ENCODE data around the gene SLC26A1.
A peak's percentile ranks its signal among the peaks of the same experiment; 100 is the strongest.
"Not testable (repeated sequence)": the region's sequence is repeated elsewhere in the genome, so short reads cannot be mapped to it uniquely, and the experiment has no call there.

SLC26A1 gene

DNA sequence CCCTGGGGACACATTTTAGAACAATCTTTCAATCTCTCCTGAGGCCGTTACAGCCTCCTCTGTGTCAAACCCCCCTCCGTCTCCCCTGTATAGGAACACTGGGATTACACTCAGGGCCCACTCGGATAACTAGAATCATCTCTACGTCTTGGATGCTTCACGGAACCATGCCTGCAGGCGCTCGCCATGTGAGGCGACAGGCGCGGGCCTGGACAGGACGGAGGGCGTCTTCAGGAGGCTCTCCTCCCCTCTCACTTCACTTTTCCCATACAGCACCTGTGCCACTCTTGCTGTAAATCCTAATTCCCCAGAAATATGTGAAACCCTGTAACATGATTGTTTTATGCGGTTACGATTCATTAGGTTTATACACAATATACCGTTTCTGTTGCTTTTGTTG is 10.4 kb downstream of the SLC26A1 start:
- DNase-seq: no peak

DNA sequence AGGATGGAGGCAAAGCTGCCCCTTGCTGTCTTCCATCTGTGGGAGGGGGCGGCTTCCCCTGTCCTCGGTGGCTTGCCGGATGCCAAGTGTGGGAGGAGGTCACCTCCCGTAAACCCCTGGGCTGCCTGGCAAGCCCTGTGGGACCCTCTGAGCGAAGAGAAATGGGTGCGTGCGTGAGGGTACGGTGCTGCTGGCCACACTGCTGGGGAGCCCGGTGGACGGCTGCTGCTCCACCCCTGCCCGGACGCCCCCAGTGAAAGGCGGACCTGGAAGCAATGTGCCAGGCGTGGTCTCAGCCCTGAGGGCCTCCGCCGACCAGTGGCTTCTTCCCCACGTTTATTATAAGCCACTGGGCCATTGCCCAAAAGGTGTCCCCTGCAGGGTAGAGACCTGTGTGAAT is 10.9 kb downstream of the SLC26A1 start:
- DNase-seq: no peak

DNA sequence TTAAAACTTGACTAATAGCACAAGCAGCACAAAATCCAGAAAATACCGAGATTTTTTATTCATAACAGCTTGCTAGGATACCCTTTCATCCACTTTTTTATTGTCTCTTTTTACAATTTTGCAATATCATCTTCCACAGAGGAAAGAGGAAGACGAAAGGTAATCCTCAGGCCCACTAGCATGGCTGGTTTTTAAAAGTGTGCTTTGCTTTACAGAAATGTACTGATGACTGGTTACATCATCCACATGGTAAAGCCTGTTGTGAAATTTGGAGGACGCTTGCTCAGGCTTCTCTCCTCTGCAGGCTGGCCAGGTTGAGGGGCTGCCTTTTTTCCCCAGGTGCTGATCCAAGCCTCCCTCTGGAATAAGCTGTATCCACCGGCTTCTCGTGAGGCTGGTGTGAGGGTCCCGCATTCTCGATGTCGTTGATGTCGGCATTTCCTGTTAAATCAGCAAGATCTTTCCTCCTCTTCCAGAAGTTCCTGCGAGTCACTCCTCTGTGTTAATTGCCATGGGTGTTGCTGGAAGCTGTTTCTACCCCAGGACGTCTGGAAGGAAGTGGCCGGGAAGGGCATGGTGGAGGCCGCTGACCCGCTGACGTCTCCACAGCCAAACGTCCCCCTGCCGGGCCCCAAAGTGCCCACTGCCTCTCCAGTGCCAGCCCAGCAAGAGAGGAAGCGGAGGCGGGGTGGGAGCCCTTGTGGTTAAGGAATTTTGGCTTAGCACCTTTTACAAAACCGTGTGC is 14.1 kb downstream of the SLC26A1 start:
- DNase-seq: peak; percentile 39

DNA sequence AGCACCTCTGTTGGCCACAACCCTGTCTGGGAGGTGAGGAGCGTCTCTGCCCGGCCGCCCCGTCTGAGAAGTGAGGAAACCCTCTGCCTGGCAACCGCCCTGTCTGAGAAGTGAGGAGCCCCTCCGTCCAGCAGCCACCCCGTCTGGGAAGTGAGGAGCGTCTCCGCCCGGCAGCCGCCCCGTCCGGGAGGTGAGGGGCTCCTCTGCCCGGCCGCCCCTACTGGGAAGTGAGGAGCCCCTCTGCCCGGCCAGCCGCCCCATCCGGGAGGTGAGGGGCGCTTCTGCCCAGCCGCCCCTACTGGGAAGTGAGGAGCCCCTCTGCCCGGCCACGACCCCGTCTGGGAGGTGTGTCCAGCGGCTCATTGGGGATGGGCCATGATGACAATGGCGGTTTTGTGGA is 17.2 kb downstream of the SLC26A1 start:
- not testable (repeated sequence) for DNase-seq

DNA sequence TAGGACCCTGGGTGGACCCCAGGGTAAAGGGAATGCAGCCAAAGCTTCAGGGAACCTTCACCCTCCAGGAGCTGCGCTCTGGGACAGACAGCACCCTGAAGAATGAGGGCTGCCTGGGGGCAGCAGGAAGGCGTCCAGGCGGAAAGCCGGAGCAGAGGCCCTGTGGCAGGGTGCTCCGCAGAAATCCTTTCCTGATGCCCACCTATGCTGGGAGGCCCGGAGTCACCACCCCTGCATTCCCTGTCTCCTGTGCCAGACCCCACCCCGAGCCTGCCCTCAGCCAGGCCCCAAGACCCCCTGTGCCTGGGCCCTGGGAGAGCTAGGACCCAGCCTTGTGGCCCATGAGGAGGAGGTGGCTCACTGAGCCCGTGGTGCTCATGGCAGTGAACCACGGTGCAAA is 18.5 kb downstream of the SLC26A1 start:
- no peak for DNase-seq

DNA sequence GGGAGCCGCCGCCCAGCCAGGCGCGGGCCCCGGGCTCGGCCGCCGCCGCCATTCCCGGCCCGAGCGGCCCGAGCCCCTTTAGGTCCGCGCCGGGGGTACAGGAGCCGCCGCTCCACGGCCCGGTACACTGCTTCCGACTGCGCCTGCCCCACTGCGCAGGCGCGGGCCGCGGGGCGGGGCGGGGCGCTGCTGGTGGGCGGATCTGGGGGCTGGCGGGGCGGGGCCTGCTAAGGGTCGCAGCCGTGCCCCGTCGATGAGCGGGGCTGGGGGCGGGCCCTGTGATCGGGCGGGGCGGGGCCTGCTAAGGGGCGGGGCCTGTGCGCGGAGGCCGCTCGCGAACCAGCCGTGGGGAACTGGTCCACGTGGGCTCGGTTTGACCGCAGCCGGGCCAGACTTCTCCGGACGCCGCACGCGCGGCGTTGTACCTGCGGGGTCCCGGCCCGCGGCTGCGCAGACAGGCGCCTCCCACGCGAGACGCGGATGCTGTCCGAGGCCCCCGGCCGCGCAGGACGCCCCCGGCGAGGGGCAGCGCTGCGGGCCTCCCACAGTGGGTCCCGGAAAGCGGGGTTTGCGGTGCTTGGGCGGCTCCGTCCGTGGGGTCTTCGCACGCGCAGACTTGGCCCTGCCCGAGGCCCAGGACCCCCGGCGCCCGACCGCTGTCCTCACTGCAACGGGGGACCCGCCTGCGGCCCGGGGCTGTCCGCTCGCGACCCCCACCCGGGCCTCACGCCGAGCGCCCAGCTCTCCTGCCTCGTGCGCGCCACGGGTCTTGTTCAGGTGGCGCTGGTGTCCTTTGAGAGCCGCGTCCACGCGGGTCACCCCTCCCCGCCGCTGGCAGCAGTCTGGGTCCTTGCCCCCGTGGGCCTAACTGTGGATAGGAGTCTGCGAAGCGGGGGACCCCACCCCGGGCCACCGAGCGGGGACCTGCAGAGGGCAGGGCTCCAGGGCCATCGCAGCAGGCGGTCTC is 19.5 kb downstream of the SLC26A1 start, which contains the start of gene DGKQ:
DGKQ (minus strand) TSS at position 139 of the 967 bp plus-strand sequence; CDS start at position 52, 87 bp downstream.
- DNase-seq: peak; percentile 65

DNA sequence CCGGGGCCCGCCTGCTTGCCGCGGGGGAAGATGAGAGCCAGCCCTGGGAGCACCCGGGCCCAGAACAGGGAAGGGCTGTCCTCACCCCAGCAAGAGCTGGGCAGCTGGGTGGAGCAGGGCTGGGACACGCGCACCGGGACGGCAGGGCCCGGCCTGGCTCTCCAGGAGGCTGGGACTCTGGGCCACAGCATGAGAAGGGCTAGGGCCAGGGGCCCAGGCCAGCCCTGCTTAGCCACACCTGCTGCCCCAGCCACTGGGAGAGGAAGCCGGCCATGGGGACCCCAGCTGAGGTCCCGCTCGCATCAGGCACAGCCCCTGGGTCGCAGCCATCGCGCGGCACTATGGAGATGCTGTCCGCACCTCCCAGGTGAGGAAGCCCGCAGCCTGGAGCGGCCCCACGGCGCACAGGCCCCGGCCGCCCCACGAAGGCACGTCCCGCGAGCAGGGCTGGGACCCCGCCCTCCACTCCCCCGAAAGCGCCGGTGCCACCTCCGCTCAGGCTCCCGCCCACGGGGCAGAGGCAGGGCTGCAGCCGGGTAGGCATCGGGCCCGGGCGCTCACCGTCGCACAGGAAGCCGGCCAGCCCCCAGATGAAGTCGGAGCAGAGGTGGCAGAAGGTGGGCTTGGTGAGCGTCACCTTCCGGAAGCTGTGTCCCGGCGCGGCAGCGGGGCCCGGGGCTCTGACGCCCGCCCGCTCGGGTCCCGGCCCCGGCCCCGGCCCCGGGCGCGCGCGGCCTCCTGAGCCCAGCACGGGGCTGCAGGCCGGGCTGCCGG is 20.4 kb downstream of the SLC26A1 start:
- no peak for DNase-seq

DNA sequence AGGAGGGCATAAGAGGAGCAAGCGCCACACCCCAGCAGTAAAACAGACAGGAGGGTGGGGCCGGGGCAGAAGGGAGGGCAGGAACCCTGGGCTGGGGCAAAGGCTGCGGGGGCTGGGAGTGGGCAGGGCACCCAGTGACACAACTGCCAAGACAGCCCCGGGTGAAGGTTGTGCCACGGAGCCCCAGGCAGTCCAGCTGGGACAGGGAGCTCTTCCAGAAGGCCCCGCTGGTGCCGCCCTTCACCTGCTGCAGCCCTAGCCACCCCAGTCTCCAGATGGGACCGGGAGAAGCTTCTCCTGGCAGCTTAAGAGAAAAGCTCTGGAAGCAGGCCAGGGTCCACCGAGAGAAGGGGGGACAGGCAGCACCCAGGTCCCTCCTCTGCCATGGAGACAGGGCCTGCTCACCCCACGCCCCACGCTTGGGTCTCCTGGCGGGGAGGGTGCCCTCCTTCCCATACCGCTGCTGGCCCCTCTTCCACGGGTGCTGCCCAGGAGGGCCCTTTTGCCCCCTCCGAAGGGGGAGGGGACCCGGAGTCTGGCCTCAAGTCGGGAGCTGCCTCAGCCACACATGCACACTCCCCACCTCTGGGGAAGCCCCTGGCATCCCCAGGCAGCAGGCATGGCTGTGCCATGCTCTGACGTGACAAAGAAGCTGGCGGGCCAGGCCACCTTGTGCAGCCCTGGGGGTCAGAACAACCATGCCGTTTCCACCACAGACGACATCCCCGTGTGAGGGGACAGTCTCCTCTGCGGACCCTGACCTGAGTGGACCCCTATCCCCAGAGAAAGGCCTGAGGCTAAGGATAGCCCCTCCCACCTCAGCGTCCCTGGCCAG is 21.3 kb downstream of the SLC26A1 start:
- no peak for DNase-seq

DNA sequence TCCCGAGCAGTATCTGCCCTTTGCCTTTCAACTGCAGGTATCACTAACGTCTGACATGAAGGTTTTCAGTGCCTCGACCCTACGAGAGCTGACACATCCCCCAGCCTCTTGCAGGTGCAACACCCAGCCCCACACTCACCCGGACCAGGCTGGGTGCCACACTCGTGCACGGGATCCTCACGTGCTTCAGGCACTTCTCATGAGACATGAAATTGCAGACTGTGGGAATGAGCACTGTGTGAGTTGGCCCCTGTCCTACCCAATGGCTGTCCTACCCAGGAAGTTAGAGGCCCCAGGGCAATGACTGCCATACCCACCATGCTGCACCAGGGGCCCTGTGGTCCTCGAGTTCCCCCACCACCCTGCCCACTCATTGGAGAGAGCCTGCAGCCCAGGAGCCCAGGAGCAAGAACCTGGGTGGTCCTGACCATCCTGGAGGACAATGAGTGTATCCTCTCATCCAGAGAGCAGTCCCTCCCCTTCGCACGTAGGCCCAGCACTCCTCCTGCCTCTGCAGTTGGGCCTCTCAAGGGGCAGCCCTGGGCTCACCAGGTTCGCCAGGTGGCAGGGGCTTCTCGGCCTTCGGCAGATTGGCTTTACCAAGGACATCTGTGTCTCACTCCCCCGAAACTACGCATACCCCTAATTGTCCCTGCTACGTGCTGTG is 22.2 kb downstream of the SLC26A1 start:
- DNase-seq: no peak

DNA sequence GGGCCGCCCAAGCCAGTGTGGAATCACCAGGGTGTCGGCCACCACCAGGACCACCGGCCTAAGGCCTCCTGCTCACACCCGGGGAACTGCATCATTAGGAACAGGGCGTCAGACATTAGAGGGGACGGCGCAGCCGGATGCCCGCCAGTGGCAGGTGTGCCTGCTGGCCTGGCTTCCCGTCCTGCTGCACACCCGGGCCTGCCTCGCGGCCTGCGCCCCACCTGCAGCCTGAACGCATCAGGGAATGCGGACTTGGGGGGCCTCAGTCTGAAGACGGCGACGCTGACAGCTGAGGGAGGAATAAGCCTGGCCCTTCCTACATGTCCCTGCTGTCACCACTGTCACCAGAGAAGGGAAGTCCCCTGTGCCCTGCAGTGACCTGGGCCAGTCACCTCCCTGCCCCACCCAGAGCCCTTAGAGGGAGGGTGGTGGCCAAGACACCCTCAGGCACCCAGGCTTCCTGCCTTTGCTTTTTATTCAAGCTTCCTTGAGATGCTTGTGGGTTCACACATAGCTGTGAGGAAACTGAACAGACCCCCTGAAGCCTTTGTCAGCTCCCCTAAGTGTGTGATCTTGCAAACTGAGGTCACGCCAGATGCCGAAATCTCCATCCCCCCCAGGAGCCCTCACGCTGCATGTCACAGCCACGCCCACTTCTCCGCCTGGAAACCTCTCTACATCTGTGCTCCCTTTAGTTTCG is 23.0 kb downstream of the SLC26A1 start:
- no peak for DNase-seq

DNA sequence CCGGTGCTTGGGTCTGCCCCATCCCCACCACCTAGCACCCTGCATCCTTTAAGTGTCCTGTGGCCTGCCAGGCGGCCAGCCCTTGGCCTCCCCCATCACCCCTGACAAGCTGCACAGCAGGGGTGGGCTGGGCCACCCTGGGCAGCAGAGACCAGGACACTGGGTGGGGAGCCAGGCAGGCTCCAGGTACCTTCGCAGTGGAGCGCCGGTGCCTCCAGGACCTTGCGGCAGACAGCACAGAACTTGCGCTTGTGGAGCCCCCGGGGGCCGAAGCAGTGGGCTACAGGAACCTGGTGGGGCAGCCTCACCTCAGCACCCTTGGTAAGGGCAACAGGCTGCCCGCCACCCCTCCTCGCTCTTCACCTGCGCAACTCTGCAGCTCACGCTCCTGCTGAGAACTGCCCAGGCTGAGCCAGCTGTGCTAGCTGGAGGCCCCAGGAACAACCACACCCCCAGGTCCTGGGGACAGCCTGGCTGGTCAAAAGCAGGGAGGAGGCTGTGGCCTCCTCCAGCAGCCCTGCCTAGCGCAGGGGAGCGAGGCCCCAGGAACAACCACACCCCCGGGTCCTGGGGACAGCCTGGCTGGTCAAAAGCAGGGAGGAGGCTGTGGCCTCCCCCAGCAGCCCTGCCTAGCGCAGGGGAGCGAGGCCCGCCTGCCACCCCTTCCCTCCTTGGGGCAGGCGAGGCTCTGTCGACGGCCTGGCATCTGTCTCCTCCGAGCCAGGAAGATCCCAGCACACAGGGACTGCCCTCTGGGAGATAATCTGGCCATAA is 24.4 kb downstream of the SLC26A1 start:
- no peak for DNase-seq

DNA sequence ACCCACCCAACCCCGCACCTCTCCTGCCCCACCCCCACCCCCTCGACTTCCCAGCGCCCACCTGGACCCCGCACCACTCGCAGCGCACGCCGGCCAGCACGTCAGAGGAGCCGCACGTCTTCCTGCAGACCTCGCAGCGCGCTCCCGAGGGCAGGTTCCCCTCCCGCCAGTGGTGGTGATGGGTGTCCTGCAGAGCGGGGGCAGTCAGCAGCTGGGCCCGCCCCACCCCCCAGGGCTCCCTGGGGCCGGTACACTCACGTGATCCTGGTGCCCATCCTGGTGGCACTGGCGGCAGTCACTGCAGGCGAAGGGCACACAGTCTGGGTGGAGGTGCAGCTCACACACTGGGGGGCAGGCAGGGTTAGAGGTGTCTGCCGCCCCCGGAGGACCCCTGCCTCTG is 25.0 kb downstream of the SLC26A1 start:
- no peak for DNase-seq

DNA sequence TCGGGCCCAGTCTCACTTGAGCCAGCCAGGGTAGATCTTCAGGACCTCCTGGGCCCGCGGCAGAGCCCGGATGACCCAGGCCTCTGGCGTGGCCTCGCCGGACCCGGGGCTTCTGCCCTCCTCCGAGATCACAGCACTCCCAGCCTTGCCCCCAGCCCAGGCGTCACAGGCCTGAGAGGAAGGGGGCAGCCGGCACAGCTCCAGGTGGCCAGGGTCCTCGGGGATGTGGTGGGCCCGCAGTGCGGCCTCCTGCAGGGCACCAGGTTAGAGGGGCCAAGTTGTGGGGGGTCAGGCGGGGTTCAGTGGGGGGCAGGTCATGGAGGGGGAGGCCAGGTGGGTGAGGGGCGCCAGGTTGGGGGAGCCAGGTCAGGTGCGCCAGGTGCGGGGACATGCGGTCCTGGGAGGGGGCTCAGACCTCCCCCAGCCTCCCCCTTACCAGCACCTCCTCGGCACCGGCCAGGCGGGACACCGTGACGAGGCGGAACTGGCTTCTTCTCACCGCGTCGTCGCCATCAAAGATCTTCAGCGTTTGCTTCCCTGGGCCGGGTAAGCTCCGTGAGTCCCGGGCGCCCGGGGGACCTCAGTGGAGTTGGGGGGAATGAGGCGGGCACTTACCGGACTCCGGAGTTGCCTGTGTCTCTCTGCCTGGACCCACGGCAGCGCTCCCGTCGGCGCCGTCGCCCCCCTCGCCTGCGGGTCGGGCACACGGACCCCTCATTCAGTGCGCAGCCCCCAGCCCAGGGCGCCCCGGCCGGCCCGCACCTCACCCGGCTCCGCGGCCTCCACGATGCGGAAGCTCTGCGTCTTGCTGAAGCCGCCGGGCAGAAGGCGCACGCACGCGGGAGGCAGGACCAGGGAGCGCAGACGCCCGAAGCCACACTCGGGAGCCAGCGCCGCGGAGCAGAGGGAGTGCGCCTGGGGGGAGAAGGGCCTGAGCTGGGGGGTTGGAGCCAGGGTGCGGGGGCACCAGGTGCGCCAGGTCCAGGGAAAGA is 25.8 kb downstream of the SLC26A1 start:
- no peak for DNase-seq

DNA sequence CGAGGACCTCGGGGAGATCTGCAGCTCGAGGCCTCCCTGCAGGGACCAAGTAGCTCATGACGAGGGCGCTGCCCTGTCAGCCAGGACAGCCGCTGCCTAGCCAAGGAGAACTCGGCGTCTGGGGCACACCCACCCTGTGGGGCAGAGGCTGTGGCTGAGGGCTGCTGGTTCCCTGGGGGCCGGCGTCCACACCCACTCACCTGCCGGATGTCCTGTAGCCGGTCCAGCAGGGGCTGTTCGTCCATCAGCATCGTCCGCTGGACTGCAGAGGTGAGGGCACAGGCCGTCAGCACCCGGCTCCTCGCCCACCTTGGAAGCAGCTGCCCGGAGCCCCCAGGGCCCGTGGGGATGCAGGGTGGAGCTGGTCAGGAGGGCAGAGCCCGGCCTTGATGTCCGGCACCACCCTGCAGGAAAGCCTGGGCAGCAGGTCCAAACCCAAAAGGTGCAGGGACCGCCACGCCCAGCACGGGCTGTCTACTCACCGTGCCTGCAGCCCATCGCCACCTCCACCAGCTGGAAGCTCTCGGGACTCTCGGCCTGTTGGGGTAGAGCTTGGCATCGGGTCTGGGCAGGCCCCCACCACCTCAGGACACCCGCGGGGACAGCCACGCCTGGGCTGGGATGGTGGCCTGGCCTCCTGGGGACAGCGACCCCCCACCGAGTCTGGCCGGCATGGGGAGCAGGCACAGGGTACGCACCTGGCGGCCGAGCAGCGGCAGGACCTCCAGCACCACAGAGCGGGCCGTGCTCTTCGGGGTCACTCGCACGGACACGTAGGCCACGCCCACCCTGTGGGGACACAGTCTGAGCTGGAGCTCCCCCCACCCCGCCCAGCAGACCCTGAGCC is 26.7 kb downstream of the SLC26A1 start:
- no peak for DNase-seq

DNA sequence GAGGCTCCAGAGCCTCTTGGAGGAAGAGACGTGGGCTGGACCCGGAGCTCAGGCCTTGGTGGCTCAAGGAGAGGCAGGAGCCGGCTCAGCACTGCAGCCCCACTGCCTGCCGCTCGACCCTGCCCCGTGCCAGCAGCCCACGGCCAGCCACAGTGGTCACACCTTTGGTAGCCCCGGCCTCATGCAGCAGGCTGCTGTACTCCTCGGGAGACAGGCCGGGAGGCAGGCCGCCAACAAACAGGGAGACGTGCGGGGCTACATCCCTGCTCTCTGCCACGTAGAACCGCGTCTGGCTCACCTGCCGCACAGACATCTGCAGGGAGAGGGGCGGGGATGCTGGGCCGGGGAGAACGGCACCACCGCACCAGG is 27.5 kb downstream of the SLC26A1 start:
- DNase-seq: no peak

DNA sequence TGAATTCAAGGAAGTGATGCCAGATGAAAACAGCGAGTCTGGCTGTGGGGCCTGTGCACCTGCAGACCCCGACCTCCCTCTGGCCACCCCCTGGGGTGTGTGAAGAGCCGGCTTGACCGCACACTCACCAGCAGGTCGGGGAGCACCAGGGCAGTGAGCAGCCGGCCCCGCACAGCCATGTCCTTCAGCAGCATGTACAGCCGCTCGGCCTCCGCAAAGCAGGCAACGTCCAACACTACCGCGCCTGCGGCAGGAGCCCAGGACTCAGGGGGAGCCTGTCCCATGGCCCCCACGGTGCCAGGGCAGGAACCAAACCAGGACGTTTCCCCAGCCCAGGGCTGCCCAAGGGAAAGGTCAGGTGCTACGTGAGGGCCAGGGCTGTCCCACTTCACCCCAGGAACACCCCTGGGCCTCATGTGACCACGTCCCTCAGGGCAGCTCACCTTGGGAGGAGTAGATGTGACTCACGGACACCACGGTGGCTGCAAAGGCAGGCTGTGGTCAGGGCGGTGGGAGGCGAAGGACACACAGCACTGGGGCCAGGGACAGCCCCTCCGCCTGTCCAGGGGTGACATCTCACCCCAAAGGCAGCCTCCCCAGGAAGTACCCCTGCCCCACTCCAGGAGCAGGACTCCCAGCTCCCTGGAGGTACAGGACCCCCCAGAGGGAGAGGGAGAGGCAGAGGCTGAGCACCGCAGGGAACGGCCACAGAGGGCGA is 28.0 kb downstream of the SLC26A1 start:
- DNase-seq: no peak

DNA sequence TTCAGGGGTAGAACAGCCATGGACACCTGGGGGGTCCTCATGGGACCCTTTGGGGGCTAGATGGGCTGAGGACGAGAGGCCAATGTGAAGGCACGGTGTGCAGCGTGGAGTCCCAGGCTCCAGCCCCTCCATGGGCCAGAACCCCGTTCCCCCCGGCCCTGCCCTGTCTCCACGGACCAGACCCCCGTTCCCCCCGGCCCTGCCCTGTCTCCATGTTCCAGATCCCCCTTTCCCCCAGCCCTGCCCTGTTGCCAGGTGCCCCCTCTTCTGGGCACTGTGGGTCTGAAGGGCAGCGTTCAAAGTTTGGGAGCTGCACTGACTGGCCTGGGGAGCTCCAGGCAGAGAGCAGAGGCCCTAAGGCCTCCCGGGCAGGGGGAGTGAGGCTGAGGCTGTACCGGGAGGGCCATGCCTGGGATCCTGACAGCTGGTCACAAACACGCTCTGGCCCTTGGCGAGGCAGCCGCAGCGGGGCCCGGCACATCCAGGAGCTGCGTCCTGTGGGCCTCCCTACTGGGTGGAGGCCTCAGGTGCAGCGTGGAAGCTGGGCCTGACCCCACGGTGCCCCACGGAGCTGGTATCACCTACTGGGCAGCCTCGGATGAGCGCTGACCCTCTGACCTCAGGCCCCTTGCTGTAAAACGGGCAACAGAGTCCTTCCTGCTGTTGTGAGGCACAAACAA is 28.7 kb downstream of the SLC26A1 start:
- no peak for DNase-seq

Measured in HCEC 1CT (cell line).